Liver (tissue), 9 donors: Measurements from ENCODE around the gene FAM43A. TPM values are rescaled to one million over a fixed set of nuclear protein-coding genes. Genes with fewer than 3 reads are reported as not detected.

Source experiments
- DNase-seq: peaks from one replicate; pipeline ENCODE4 v3.0.0-alpha.2; 2017; ENCODE audit warnings: low spot score
- H3K27ac ChIP-seq, 2 donors: one replicate each; pipeline ENCODE4 v1.7.0; 2013; ENCODE audit warnings: inconsistent platforms in 2 of 2, low read length in 2 of 2, control low read depth in 1 of 2, low read depth in 1 of 2, mild to moderate bottlenecking in 1 of 2
- H3K27me3 ChIP-seq, 4 donors: one replicate each; pipeline versions ENCODE4 v1.6.1 to v1.7.0; 2013; ENCODE audit warnings: low read length in 3 of 4, inconsistent platforms in 1 of 4, mild to moderate bottlenecking in 1 of 4, moderate library complexity in 1 of 4; ENCODE audit not compliant: control insufficient read depth in 4 of 4, insufficient read depth in 4 of 4
- H3K36me3 ChIP-seq, 4 donors: one replicate each; pipeline versions ENCODE4 v1.6.1 to v1.7.0; 2013; ENCODE audit warnings: low read length in 3 of 4, mild to moderate bottlenecking in 3 of 4, low read depth in 1 of 4, moderate library complexity in 1 of 4; ENCODE audit not compliant: control insufficient read depth in 4 of 4, insufficient read depth in 3 of 4
- H3K4me1 ChIP-seq, 4 donors: one replicate each; pipeline versions ENCODE4 v1.6.1 to v1.7.0; 2013; ENCODE audit warnings: low read length in 3 of 4, mild to moderate bottlenecking in 3 of 4, moderate library complexity in 1 of 4; ENCODE audit not compliant: control insufficient read depth in 4 of 4, insufficient read depth in 4 of 4
- H3K4me3 ChIP-seq, 3 donors: one replicate each; pipeline versions ENCODE4 v1.6.1 to v1.7.0; 2013; ENCODE audit warnings: low read length in 3 of 3, control low read depth in 1 of 3, low read depth in 1 of 3, mild to moderate bottlenecking in 1 of 3
- H3K9ac ChIP-seq, 2 donors: one replicate each; pipeline ENCODE4 v1.7.0; 2013; ENCODE audit warnings: low read length in 2 of 2, mild to moderate bottlenecking in 2 of 2, moderate library complexity in 2 of 2, control low read depth in 1 of 2, low read depth in 1 of 2
- H3K9me3 ChIP-seq, 4 donors: one replicate each; pipeline versions ENCODE4 v1.6.1 to v1.7.0; 2013; ENCODE audit warnings: low read length in 3 of 4; ENCODE audit not compliant: control insufficient read depth in 4 of 4
- EGR1 ChIP-seq, 2 donors: IDR thresholded peaks; 2 replicates each; pipeline ENCODE4 v1.6.1; 2016 to 2018; ENCODE audit warnings: antibody characterized with exemption in 2 of 2, low read depth in 2 of 2
- FOXA1 ChIP-seq: IDR thresholded peaks from 2 replicates; pipeline ENCODE4 v1.6.1; 2016; ENCODE audit warnings: antibody characterized with exemption
- FOXA2 ChIP-seq: IDR thresholded peaks from 2 replicates; pipeline ENCODE4 v1.6.1; 2016; ENCODE audit warnings: antibody characterized with exemption
- GABPA ChIP-seq, 2 donors: IDR thresholded peaks in 1 of 2; conservative IDR thresholded peaks in 1 of 2; 2 replicates each; pipeline ENCODE4 v1.6.1; 2016; ENCODE audit warnings: antibody characterized with exemption in 2 of 2, mild to moderate bottlenecking in 1 of 2, moderate library complexity in 1 of 2
- JUND ChIP-seq, 2 donors: IDR thresholded peaks; 2 replicates each; pipeline ENCODE4 v1.6.1; 2016; ENCODE audit warnings: antibody characterized with exemption in 2 of 2
- NR2F2 ChIP-seq: IDR thresholded peaks from 2 replicates; pipeline ENCODE4 v1.6.1; 2016; ENCODE audit warnings: antibody characterized with exemption
- RAD21 ChIP-seq, 2 donors: IDR thresholded peaks; 2 replicates each; pipeline ENCODE4 v1.6.1; 2016; ENCODE audit warnings: antibody characterized with exemption in 2 of 2, mild to moderate bottlenecking in 2 of 2
- RXRA ChIP-seq, 2 donors: IDR thresholded peaks; 2 replicates each; pipeline ENCODE4 v1.6.1; 2017 to 2018; ENCODE audit warnings: antibody characterized with exemption in 2 of 2, mild to moderate bottlenecking in 1 of 2
- SP1 ChIP-seq: IDR thresholded peaks from 2 replicates; pipeline ENCODE4 v1.6.1; 2018; ENCODE audit warnings: antibody characterized with exemption, mild to moderate bottlenecking
- TAF1 ChIP-seq: conservative IDR thresholded peaks from 2 replicates; pipeline ENCODE4 v1.6.1; 2016; ENCODE audit warnings: antibody characterized with exemption, mild to moderate bottlenecking
- WGBS: extraction: QIAGEN DNeasy Blood & Tissue Kit; methylation state at CpG from one replicate; pipeline ENCODE4 v1.1.7; 2013; 5-methylcytosine and 5-hydroxymethylcytosine counted together
- polyA plus RNA-seq, 2 donors: library from polyadenylated mRNA; stranded (reverse) in 1 of 2; unstranded in 1 of 2; fragments of 200-250 nt in 1 of 2; fragments of >200 nt in 1 of 2; fragmentation: Nextera tagmentation in 1 of 2; extraction: Ambion mirVana in 1 of 2; gene quantifications; one replicate each; pipeline versions ENCODE4 v1.2.1 to v1.2.3, GENCODE V29; 2013 to 2015
- total RNA-seq, 2 donors: library from RNA; depleted of rRNA; stranded (reverse); fragments of >200 nt; gene quantifications; one replicate each; pipeline ENCODE4 v1.2.3, GENCODE V29; 2014
- TF ChIP-seq, protein P1 (sequence below): fragments of 150-350 bp; IDR thresholded peaks from 2 replicates; pipeline ENCODE4 v1.5.1; 2017; ENCODE audit warnings: improper control_type of control experiment, low read depth, low read length; ENCODE audit not compliant: missing input control
- TF ChIP-seq, protein P2 (sequence below): IDR thresholded peaks from 2 replicates; pipeline ENCODE4 v1.6.1; 2016; ENCODE audit warnings: antibody characterized with exemption
- donor health status: healthy.
- donor health status: healthy.
- donor health status: healthy.
- donor health status: healthy.
- donor health status: healthy.

Gene FAM43A
- total and polyA plus RNA-seq, 4 donors: 0.83 to 4.9 (median 3.4) TPM

DNA sequence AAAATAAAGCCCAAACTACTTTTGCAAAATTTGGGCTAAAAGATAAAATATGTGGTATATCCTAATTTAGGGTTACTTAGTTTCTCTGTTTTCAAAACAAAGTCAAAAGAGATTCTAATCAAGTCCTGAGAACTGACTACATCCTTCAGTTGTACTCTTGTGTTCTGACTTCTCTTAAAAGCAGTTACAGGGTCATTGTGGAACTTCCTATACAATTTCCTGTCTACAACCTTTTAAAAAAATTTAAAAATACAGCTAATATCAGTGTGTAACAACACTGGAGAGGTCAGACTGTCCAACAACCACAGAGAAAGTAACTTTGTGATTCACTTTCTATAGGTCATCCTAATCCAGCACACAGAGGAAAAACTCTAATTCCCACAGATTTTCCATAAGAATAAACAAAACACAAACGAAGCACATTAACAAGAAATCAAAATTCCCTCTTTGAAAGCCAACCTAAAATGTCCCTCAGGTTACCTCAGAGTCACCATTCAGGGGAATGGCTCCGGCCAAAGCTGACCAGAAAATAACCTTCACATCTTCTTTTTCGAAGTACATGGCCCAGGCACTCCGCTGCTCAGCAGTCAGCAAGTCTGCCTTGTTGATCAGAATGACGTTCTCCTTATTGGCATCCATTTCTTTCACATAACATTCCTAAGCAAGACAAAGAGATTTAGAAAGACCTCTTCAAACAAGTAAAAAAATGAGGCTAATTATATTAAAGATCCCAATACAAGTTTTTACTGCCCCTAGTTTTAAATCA lies 27.0 kb upstream of the FAM43A start:
- TF ChIP-seq NR2F2 (peak; percentile 61), GABPA (IDR thresholded peaks at IDR 0.05 in 1 of 2, conservative IDR thresholded peaks at IDR 0.05 in 1 of 2) (no peak)
- Histone ChIP-seq H3K9ac (no peak overlapping the region), H3K27me3 (no peaks in the 10 kb centered on the region), H3K27ac (no peak overlapping the region), H3K36me3 (peaks cover 4 to 54% (median 30%) of the 10 kb centered on the region in 4 donors), H3K4me1 (no peaks in the 10 kb centered on the region), H3K9me3 (no peaks in the 10 kb centered on the region), H3K4me3 (no peak overlapping the region)
- WGBS: 81% methylated on average over 5 of the region's 5 CpGs
- no peak for DNase-seq

DNA sequence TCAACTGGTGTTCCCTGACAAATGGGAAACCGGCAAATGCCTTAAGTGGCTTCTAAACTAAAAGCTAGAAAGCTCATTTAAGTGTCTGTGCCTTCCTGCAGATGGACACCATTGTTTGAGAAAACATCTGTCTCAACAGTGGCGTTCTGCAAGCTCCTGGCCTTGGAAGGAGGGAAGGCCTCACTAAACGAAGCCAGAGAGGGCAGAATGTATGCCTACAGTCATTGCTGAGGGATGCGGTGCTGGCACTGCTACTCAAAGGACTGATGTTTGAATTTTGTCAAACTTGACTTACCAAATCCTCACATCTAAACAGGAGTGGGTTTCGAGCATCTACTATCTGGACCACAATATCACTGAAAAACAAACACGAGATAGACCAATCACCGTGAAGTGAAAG lies 25.9 kb upstream of the FAM43A start:
- no peak overlapping the region for H3K4me3 ChIP-seq
- H3K4me1 ChIP-seq: no peaks in the 10 kb centered on the region
- H3K27ac ChIP-seq: no peak overlapping the region
- H3K27me3 ChIP-seq: no peaks in the 10 kb centered on the region
- peaks cover 6 to 54% (median 27%) of the 10 kb centered on the region in 4 donors for H3K36me3 ChIP-seq
- H3K9me3 ChIP-seq: no peaks in the 10 kb centered on the region
- no peak for DNase-seq
- no peak for TF ChIP-seq FOXA1
- TF ChIP-seq RAD21 (IDR thresholded peaks at IDR 0.05): no peak
- no peak for TF ChIP-seq JUND (IDR thresholded peaks at IDR 0.05)
- TF ChIP-seq NR2F2: no peak
- no peak for TF ChIP-seq RXRA (IDR thresholded peaks at IDR 0.05)
- TF ChIP-seq GABPA (IDR thresholded peaks at IDR 0.05 in 1 of 2, conservative IDR thresholded peaks at IDR 0.05 in 1 of 2): no peak
- TF ChIP-seq SP1: no peak
- TF ChIP-seq, protein P1, sequence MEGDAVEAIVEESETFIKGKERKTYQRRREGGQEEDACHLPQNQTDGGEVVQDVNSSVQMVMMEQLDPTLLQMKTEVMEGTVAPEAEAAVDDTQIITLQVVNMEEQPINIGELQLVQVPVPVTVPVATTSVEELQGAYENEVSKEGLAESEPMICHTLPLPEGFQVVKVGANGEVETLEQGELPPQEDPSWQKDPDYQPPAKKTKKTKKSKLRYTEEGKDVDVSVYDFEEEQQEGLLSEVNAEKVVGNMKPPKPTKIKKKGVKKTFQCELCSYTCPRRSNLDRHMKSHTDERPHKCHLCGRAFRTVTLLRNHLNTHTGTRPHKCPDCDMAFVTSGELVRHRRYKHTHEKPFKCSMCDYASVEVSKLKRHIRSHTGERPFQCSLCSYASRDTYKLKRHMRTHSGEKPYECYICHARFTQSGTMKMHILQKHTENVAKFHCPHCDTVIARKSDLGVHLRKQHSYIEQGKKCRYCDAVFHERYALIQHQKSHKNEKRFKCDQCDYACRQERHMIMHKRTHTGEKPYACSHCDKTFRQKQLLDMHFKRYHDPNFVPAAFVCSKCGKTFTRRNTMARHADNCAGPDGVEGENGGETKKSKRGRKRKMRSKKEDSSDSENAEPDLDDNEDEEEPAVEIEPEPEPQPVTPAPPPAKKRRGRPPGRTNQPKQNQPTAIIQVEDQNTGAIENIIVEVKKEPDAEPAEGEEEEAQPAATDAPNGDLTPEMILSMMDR: no peak
- no peak for TF ChIP-seq EGR1 (IDR thresholded peaks at IDR 0.05; ENCODE audit: low read depth in 2 of 2)
- TF ChIP-seq FOXA2: no peak
- TF ChIP-seq, protein P2, sequence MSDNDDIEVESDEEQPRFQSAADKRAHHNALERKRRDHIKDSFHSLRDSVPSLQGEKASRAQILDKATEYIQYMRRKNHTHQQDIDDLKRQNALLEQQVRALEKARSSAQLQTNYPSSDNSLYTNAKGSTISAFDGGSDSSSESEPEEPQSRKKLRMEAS: no peak
- TF ChIP-seq TAF1: no peak
- H3K9ac ChIP-seq: no peak overlapping the region
- WGBS: 90% methylated on average over 7 of the region's 7 CpGs

DNA sequence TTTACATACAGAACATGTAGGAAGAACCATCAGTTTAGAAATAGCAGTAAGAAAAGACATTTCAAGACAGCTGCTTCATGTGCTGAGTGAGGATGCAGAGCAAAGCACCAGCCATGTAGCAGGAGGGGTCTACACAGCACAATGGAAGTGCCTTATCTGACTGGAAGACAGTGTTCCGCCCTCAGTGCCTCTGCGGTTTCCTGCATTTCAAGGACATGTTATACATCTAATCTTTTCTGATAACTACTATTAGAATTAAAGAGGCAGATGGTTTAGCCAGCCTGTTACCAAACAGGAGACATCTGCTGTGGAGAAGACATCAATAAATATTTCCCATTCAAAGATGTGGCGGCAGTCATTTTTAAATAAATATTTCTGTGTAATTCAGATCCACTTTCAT lies 24.3 kb upstream of the FAM43A start:
- no peaks in the 10 kb centered on the region for H3K4me1 ChIP-seq
- no peaks in the 10 kb centered on the region for H3K9me3 ChIP-seq
- no peak for DNase-seq
- H3K27me3 ChIP-seq: no peaks in the 10 kb centered on the region
- no peak overlapping the region for H3K9ac ChIP-seq
- 78% methylated on average over 3 of the region's 3 CpGs for WGBS
- no peak overlapping the region for H3K27ac ChIP-seq
- H3K4me3 ChIP-seq: no peak overlapping the region
- peaks cover 10 to 65% (median 40%) of the 10 kb centered on the region in 4 donors for H3K36me3 ChIP-seq
- peak; percentile 67 for TF ChIP-seq NR2F2
- no peak for TF ChIP-seq JUND (IDR thresholded peaks at IDR 0.05)
